ENCODE results near the gene CDC14A. TPM values are rescaled to one million over a fixed set of nuclear protein-coding genes. Genes with fewer than 3 reads are reported as not detected.
A peak's percentile ranks its signal among the peaks of the same experiment; 100 is the strongest.

Gene CDC14A
- polyA plus RNA-seq, 6 donors from 2014 or later, result 6.1 to 17.1 (median 14.4) TPM

DNA sequence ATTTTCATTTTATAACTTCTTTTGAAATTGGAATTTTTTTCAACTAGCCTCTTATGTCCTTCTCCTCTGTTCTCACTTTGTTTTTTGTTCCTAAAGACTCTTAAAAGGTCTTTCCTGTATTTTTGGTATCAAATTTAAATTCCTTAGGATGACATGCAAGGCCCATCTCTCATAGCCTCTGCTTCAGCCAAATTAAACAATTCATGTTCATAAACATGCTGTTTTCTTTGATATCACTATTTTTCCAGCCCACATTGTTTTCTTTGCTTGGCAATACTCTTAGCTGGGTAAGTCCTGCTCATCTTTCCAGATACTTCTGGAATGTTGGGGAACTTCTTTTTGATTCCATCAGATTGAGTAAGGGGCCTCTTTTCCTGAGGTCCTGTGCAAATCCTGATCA lies 129.9 kb downstream of the CDC14A start:
- Mint-ChIP-seq H3K27ac (no peak overlapping the region), H3K9me3 (peaks cover 0 to 4% (median 0%) of the 10 kb centered on the region in 7 donors), H3K4me1 (no peaks in the 10 kb centered on the region), H3K4me3 (no peak overlapping the region), H3K36me3 (peaks cover 25 to 28% of the 10 kb centered on the region in 2 donors), H3K27me3 (no peaks in the 10 kb centered on the region)
- ATAC-seq (ENCODE audit: low read depth in 2 of 2), result no peak
- DNase-seq, result no peak

DNA sequence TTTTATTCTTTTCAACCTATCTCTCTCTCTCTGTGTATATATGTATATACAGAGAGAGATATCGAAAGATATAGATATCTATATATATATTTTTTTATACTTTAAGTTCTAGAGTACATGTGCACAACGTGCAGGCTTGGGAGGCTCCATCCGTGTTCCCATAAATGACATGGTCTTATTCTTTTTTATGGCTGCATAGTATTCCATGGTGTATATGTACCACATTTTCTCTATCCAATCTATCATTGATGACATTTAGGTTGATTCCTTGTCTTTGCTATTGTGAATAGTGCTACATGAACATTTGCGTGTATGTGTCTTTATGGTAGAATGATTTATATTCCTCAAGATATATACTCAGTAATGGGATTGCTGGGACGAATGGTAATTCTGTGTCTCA lies 130.4 kb downstream of the CDC14A start:
- H3K4me3 Mint-ChIP-seq, result no peak overlapping the region
- H3K27me3 Mint-ChIP-seq, result no peaks in the 10 kb centered on the region
- H3K4me1 Mint-ChIP-seq, result no peaks in the 10 kb centered on the region
- H3K36me3 Mint-ChIP-seq, result peaks cover 19 to 29% of the 10 kb centered on the region in 2 donors
- DNase-seq (no peak), ATAC-seq (ENCODE audit: low read depth in 2 of 2) (no peak)
- no peak overlapping the region for H3K27ac Mint-ChIP-seq
- H3K9me3 Mint-ChIP-seq, result peaks cover 0 to 4% (median 0%) of the 10 kb centered on the region in 7 donors

DNA sequence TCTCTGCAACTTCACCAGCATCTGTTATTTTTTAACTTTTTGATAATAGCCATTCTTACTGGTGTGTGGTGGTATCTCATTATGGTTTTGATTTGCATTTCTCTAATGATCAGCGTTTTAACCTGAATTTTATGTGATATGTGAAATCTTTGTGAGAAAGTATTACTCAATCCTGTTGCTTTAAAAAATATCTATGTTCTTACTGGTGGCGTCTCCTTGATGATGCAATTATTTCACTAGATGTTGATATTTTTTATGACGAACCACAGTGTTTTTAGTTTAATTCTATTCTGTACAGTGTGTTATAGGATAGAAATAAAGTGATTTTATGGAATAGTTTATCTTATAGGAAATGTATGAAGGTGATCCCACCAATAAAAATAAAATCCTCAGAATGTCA lies 130.9 kb downstream of the CDC14A start:
- peaks cover 19 to 31% of the 10 kb centered on the region in 2 donors for H3K36me3 Mint-ChIP-seq
- no peaks in the 10 kb centered on the region for H3K4me1 Mint-ChIP-seq
- H3K27ac Mint-ChIP-seq, result no peak overlapping the region
- H3K27me3 Mint-ChIP-seq, result no peaks in the 10 kb centered on the region
- H3K4me3 Mint-ChIP-seq, result no peak overlapping the region
- DNase-seq (no peak), ATAC-seq (ENCODE audit: low read depth in 2 of 2) (no peak)
- peaks cover 0 to 4% (median 0%) of the 10 kb centered on the region in 7 donors for H3K9me3 Mint-ChIP-seq

DNA sequence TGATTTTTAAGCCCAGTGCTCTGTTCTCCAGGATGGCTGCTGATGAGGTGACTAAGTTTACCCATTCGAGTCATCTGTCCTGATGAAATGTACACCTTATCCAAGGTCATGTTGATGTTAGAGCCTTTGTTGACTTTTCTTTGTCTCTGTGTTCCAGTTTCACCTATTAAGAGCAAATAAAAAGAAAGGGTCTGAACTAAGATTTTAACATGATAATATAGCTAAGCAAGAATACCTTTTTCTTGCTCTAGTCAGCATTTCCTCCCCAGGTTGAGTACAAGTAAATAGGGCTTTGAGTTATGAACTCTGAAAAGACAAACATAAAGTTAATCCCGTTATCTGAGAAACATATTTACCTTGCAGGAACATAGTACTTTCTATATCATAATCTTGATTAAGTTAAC lies 133.6 kb downstream of the CDC14A start:
- no peaks in the 10 kb centered on the region for H3K27me3 Mint-ChIP-seq
- no peak overlapping the region for H3K4me3 Mint-ChIP-seq
- no peaks in the 10 kb centered on the region for H3K4me1 Mint-ChIP-seq
- DNase-seq, result no peak
- ATAC-seq (ENCODE audit: low read depth in 2 of 2), result no peak
- H3K9me3 Mint-ChIP-seq, result peaks cover 0 to 4% (median 0%) of the 10 kb centered on the region in 7 donors
- no peak overlapping the region for H3K27ac Mint-ChIP-seq
- peaks cover 18 to 38% of the 10 kb centered on the region in 2 donors for H3K36me3 Mint-ChIP-seq

DNA sequence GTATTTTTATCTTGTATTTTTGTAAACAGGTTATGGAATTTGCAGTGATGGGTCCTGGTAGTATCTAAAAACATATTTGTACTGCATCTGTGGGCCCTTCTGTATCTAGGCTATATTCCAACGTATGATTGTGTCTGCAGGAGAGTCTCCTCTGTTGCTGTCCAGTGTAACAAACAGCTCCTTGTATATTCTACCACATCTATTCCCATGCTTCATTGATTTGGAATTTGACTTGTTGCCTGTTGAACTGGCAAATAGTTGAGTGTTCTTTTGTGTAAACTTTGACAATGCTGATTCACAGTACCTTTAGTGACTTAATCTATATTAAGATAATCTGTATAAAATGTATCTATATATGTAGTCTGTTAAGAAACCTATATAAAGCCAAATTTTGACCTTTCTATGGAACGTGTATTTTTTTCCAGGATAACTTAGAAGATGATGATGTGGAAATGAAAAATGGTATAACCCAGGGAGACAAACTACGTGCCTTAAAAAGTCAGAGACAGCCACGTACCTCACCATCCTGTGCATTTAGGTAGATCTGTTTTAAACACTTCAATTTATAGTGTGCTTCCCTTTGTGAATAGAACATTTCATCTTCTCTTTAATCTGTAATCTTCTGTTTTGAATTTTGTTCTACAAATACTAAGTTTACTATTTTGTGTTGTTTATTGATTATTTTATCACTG lies 142.2 kb downstream of the CDC14A start:
- Mint-ChIP-seq H3K4me3 (no peak overlapping the region), H3K27ac (no peak overlapping the region), H3K9me3 (no peaks in the 10 kb centered on the region), H3K36me3 (peaks cover 30 to 50% of the 10 kb centered on the region in 2 donors), H3K4me1 (no peaks in the 10 kb centered on the region), H3K27me3 (no peaks in the 10 kb centered on the region)
- ATAC-seq (ENCODE audit: low read depth in 2 of 2) (no peak), DNase-seq (no peak)

DNA sequence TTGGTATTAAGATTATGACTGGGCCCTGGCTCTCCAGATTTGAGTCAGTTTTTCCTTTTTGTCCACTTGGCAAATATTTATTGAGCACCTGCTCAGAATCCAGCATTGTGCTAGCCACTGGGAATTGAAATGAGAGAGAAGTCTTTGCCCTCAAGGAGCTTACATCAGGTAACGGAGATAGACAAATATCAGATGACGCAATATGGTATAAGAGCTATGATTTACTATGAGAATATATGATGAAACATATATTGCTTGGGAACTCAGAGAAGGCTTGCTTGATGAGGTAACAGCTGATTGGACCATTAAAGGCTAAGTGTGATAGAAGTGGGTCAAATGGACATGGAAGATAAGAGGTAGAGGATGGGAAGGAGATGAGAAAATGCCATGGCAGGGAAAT lies 144.6 kb downstream of the CDC14A start:
- Mint-ChIP-seq H3K36me3 (peaks cover 35 to 55% of the 10 kb centered on the region in 2 donors), H3K4me3 (no peak overlapping the region), H3K27ac (peak overlapping the region in 2 of 6 donors; percentile 8 to 28), H3K4me1 (no peaks in the 10 kb centered on the region), H3K27me3 (no peaks in the 10 kb centered on the region), H3K9me3 (no peaks in the 10 kb centered on the region)
- DNase-seq, result no peak
- no peak for ATAC-seq (ENCODE audit: low read depth in 2 of 2)

DNA sequence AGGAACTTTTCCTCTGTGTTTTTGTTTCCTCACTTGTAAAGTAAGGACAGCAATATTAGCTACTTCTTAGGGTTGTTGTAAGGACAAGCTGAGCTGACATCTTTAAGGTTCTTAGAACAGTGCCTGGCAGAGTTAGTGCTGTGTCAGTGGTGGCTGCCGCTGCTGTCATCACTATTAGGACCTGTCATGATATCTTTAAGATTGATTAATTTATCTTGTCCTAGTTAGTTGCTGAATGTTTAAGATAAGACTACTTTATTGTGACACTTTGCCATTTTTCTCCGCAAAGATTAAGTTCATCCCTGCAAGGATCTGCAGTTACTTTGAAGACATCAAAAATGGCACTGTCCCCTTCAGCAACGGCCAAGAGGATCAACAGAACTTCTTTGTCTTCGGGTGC lies 145.5 kb downstream of the CDC14A start:
- H3K36me3 Mint-ChIP-seq, result peaks cover 35 to 63% of the 10 kb centered on the region in 2 donors

DNA sequence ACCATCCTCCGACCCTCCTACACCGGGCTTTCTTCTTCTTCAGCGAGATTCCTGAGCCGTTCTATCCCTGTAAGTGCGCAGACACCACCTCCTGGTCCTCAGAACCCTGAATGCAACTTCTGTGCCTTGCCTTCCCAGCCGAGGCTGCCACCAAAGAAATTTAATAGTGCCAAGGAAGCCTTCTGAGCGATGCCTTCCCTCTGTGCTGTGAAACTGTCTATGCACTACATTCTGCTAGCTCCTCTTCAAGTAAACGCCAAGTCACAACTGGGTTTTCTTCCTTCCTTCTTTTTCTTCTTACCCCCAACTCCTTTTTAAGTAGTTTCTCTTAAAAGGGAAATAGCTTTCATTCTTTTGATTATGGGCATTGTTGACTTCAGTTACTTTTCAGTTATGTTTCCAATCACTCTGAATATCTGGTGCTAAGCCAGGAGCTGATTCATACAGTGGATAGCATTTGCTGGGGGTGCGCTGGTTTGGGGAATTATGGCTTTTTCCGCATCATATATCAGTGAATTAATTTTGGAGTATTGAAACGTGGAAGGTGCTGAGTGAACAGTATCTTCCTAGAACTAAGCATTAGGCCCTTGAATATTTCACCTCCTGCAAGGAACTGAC lies 147.0 kb downstream of the CDC14A start:
- peak overlapping the region in 1 of 6 donors; percentile 19 for H3K27ac Mint-ChIP-seq
- no peak for ATAC-seq (ENCODE audit: low read depth in 2 of 2)
- no peaks in the 10 kb centered on the region for H3K4me1 Mint-ChIP-seq
- no peaks in the 10 kb centered on the region for H3K9me3 Mint-ChIP-seq
- no peaks in the 10 kb centered on the region for H3K27me3 Mint-ChIP-seq
- H3K36me3 Mint-ChIP-seq, result peaks cover 35 to 74% of the 10 kb centered on the region in 2 donors
- no peak for DNase-seq
- H3K4me3 Mint-ChIP-seq, result no peak overlapping the region

More for the DNA sequence above, 145.5 kb downstream of the CDC14A start:
- DNase-seq (no peak), ATAC-seq (ENCODE audit: low read depth in 2 of 2) (no peak)
- Mint-ChIP-seq H3K27ac (peak overlapping the region in 1 of 6 donors; percentile 26), H3K27me3 (no peaks in the 10 kb centered on the region), H3K9me3 (no peaks in the 10 kb centered on the region), H3K4me3 (no peak overlapping the region), H3K4me1 (no peaks in the 10 kb centered on the region)

DNA sequence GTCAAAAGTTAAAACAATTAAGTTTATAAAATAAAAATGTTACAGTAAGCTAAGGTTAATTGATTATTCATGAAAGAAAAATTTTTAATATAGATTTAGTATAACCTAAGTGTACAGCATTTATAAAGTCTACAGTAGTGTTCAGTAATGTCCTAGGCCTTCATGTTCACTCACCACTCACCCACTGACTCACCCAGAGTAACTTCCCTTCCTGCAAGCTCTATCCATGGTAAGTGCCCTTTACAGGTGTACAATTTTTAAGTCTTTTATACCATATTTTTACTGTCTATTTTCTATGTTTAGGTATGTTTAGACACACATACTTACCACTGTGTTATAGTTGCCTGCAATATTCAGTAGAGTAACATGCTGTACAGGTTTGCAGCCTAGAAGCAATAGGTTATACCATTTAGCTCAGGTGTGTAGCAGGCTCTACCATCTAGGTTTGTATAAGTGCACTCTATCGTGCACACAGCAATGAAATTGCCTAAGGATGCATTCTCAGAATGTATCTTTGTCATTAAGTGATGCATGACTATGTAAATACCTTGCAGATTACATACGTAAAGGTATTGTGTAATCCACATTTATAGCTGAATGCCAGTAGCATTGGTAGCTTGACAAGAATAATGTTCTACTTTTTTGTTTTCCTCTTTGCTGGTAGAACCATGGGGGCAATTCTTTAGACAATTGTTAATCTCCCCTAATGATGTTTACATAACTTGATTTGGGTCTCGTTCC lies 149.9 kb downstream of the CDC14A start:
- DNase-seq (no peak), ATAC-seq (ENCODE audit: low read depth in 2 of 2) (no peak)
- Mint-ChIP-seq H3K4me3 (no peak overlapping the region), H3K9me3 (no peaks in the 10 kb centered on the region), H3K27me3 (no peaks in the 10 kb centered on the region), H3K4me1 (no peaks in the 10 kb centered on the region), H3K36me3 (peaks cover 30 to 68% of the 10 kb centered on the region in 2 donors), H3K27ac (peak overlapping the region in 1 of 6 donors; percentile 30)

DNA sequence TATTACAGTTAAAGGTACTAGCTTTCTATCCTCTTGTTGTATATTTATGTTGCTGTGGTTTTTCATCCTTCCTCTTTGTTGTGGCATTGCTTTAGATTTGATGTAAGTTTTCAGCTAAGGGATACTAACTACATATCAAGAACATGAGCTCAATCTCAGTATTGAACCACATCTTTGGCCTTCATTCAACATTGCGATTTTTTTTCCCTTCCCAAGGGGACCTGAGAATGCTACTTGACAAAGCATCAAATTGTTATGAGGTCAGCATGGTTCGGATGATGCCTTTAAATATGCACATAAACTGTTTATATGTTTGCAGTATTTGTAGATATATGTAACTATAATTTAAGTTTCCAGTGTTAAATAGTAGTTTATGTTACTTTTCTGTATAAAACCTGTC lies 153.9 kb downstream of the CDC14A start:
- Mint-ChIP-seq H3K4me3 (no peak overlapping the region), H3K4me1 (peaks cover 0 to 5% (median 0%) of the 10 kb centered on the region in 3 donors), H3K27ac (no peak overlapping the region)

DNA sequence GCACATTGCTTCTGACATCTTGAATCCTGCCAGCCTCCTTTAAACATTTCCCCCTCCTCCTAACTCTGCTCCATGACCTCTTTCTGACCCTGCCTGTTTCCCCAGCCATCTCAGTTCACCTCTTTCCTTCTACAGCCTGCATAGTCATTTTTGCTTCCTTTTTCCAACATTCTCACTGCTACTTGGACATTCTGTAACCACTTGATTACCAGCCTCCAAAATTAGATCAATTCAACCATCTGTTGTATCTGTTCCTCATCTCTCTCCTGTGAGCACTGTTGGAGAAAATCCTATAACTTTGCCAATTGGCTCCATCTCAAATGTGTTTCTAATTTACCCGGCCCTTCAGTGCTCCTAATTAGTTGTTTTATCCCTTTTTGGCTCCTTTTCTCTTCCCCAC lies 158.1 kb downstream of the CDC14A start:
- Mint-ChIP-seq H3K36me3 (peaks cover 6 to 17% of the 10 kb centered on the region in 2 donors), H3K27me3 (no peaks in the 10 kb centered on the region), H3K4me1 (peaks cover 0 to 5% (median 0%) of the 10 kb centered on the region in 3 donors), H3K9me3 (no peaks in the 10 kb centered on the region), H3K27ac (no peak overlapping the region), H3K4me3 (no peak overlapping the region)
- DNase-seq, result no peak
- ATAC-seq (ENCODE audit: low read depth in 2 of 2), result no peak

More for the DNA sequence above, 153.9 kb downstream of the CDC14A start:
- ATAC-seq (ENCODE audit: low read depth in 2 of 2), result no peak
- Mint-ChIP-seq H3K36me3 (peaks cover 9 to 46% of the 10 kb centered on the region in 2 donors), H3K27me3 (no peaks in the 10 kb centered on the region), H3K9me3 (no peaks in the 10 kb centered on the region)
- DNase-seq, result no peak

DNA sequence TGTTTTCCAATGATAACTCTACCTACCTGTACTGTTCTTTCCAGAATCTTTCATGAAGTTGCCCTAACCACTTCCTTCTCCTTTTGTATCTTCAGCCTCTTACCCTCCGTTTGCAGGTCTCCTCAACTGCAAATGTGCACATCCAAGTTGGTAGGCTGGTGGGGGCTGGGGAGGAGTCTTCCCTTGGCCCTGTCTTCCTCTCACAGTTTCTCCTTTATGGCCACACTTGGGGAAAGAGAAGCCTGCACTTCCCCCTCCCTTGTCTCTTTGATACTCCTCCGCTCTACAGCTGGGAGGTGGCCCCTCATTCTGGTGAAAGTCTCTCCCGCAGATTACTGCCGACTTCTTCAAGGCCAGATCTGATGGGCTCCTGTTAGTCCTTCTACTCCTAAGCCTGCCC lies 158.8 kb downstream of the CDC14A start:
- Mint-ChIP-seq H3K4me1 (peaks cover 0 to 5% (median 0%) of the 10 kb centered on the region in 3 donors), H3K27ac (no peak overlapping the region), H3K9me3 (no peaks in the 10 kb centered on the region), H3K36me3 (peaks cover 0 to 11% of the 10 kb centered on the region in 2 donors), H3K27me3 (no peaks in the 10 kb centered on the region), H3K4me3 (no peak overlapping the region)
- ATAC-seq (ENCODE audit: low read depth in 2 of 2) (no peak), DNase-seq (no peak)

DNA sequence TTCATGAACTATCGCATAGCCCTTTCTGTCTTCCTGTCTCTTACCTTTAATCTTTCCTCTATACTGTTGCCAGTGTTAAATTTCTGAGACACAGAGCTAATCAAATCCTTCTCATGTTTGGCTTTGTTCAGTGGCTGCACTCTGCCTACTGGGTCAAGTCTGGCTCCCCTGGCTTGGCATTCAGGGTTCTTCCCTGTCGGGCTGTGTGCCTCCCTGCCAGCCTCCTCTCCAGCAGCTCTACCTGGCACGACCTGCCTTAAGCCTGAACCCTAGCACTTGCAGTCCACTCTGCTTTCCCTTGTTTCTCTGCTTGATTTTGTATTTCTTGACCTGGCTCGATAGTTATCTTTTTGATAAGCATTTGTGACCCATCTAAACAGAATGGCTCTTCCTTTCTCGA lies 159.5 kb downstream of the CDC14A start:
- H3K4me1 Mint-ChIP-seq, result peaks cover 0 to 5% (median 0%) of the 10 kb centered on the region in 3 donors
- DNase-seq, result no peak
- ATAC-seq (ENCODE audit: low read depth in 2 of 2), result no peak
- no peaks in the 10 kb centered on the region for H3K9me3 Mint-ChIP-seq
- peaks cover 0 to 4% of the 10 kb centered on the region in 2 donors for H3K36me3 Mint-ChIP-seq
- no peaks in the 10 kb centered on the region for H3K27me3 Mint-ChIP-seq
- no peak overlapping the region for H3K27ac Mint-ChIP-seq
- no peak overlapping the region for H3K4me3 Mint-ChIP-seq
